ENCODE results near the gene HAUS8. TPM values are rescaled to one million over a fixed set of nuclear protein-coding genes. Genes with fewer than 3 reads are reported as not detected.
A peak's percentile ranks its signal among the peaks of the same experiment; 100 is the strongest.

The HAUS8 gene
- total and polyA plus RNA-seq, 2 of the 13 experiments (the other 11 are each of a cell fraction or from before 2014, with no cell fraction given) = 7.8 to 17.5 TPM

GRCh38 chr19:17097593-17098126 lies 22.4 kb upstream of the HAUS8 start (continued):
- TF ChIP-seq PAXIP1 (CRISPR knock-in tag; conservative IDR thresholded peaks at IDR 0.05) (peak; percentile 79), HMG20B (CRISPR knock-in tag; conservative IDR thresholded peaks at IDR 0.05) (peak; percentile 69; the same call in 1 of the 2 replicates), TFDP2 (CRISPR knock-in tag; IDR thresholded peaks at IDR 0.05) (peak; percentile 42; the same call in 1 of the 2 replicates), CREB1 (IDR thresholded peaks at IDR 0.05) (no peak), CREB1 (CRISPR knock-in tag; IDR thresholded peaks at IDR 0.05) (0 out of 2 replicates have a peak, but pooled peaks have one; percentile 15), ZNF335 (CRISPR knock-in tag; IDR thresholded peaks at IDR 0.05) (peak; percentile 55; the same call in 1 of the 2 replicates), ZNF292 (CRISPR knock-in tag; IDR thresholded peaks at IDR 0.05; ENCODE audit: borderline replicate concordance, low read depth) (0 out of 2 replicates have a peak, but pooled peaks have one; percentile 25), GABPA (IDR thresholded peaks at IDR 0.05; ENCODE audit: low read depth, low read length) (no peak), GABPA (CRISPR knock-in tag; IDR thresholded peaks at IDR 0.05; ENCODE audit: low read depth) (peak; percentile 28; the same call in 1 of the 2 replicates), SOX13 (IDR thresholded peaks at IDR 0.05) (no peak), SOX13 (CRISPR knock-in tag; conservative IDR thresholded peaks at IDR 0.05 in 1 of 2, IDR thresholded peaks at IDR 0.05 in 1 of 2) (peak in 1 of 2 experiments; percentile 53; a peak in 1 of 4 replicates), XBP1 (CRISPR knock-in tag; IDR thresholded peaks at IDR 0.05) (peak; percentile 36; the same call in 1 of the 2 replicates), FOXK1 (CRISPR knock-in tag; IDR thresholded peaks at IDR 0.05; ENCODE audit: borderline replicate concordance, low read depth) (peak; percentile 49; the same call in 1 of the 2 replicates), ZNF746 (CRISPR knock-in tag; IDR thresholded peaks at IDR 0.05) (0 out of 2 replicates have a peak, but pooled peaks have one; percentile 25), SKI (IDR thresholded peaks at IDR 0.05; ENCODE audit: partially characterized antibody) (peak; percentile 62), TBX2 (CRISPR knock-in tag; IDR thresholded peaks at IDR 0.05; ENCODE audit: borderline replicate concordance) (peak; percentile 58; the same call in 1 of the 2 replicates), TEAD3 (CRISPR knock-in tag; optimal IDR thresholded peaks at IDR 0.05; ENCODE audit: borderline replicate concordance) (peak; percentile 59), ZNF577 (CRISPR knock-in tag; IDR thresholded peaks at IDR 0.05; ENCODE audit: borderline replicate concordance, low read depth) (no peak), LRRFIP1 (CRISPR knock-in tag; conservative IDR thresholded peaks at IDR 0.05) (no peak), SIN3A (IDR thresholded peaks at IDR 0.05; ENCODE audit: borderline replicate concordance, low read depth, low read length) (0 out of 2 replicates have a peak, but pooled peaks have one; percentile 39), NR2C2 (CRISPR knock-in tag; IDR thresholded peaks at IDR 0.05; ENCODE audit: borderline replicate concordance) (peak; percentile 86), HOMEZ (CRISPR knock-in tag; IDR thresholded peaks at IDR 0.05; ENCODE audit: low read depth) (peak; percentile 68; the same call in 1 of the 2 replicates)

Measured in HepG2 (cell line).